Retinal pigment epithelial cell (primary cell): ENCODE results near the gene IMP3.
"Not testable (repeated sequence)": the region's sequence is repeated elsewhere in the genome, so short reads cannot be mapped to it uniquely, and the experiment has no call there.

Source experiments
- DNase-seq: peaks from one replicate; pipeline ENCODE4 v3.0.0-alpha.2; 2010; ENCODE audit warnings: low read depth
- H3K4me3 ChIP-seq: 2 replicates; pipeline ENCODE4 v1.5.1; 2011; ENCODE audit warnings: mild to moderate bottlenecking, low read length, control low read depth, moderate library complexity
- TF ChIP-seq, protein P1 (sequence below): conservative IDR thresholded peaks from 2 replicates; pipeline ENCODE4 v1.5.1; 2011; ENCODE audit warnings: low read depth, low read length, control low read depth, inconsistent platforms

The IMP3 gene

DNA sequence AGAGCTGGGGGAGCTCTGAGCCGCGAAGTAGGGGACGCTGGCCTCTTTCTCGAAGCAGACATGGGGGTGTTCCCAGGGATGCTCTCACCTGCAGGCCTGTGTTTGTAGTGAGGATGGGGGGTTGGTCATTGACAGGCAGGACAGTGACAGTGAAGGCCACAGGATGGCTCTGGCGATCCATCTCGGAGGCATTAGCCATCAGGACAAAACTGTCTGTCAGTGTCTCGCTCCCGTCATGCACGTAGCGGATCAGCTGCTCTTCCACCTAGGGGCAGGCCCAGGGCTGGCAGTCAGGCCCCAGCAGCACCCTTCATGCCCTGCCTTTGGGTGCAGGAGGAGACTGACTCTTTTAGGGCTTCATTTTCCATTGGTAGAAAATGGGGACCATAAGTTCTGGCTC lies 44.6 kb upstream of the IMP3 start:
- TF ChIP-seq, protein P1, sequence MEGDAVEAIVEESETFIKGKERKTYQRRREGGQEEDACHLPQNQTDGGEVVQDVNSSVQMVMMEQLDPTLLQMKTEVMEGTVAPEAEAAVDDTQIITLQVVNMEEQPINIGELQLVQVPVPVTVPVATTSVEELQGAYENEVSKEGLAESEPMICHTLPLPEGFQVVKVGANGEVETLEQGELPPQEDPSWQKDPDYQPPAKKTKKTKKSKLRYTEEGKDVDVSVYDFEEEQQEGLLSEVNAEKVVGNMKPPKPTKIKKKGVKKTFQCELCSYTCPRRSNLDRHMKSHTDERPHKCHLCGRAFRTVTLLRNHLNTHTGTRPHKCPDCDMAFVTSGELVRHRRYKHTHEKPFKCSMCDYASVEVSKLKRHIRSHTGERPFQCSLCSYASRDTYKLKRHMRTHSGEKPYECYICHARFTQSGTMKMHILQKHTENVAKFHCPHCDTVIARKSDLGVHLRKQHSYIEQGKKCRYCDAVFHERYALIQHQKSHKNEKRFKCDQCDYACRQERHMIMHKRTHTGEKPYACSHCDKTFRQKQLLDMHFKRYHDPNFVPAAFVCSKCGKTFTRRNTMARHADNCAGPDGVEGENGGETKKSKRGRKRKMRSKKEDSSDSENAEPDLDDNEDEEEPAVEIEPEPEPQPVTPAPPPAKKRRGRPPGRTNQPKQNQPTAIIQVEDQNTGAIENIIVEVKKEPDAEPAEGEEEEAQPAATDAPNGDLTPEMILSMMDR = no peak
- no peak overlapping the region for H3K4me3 ChIP-seq

DNA sequence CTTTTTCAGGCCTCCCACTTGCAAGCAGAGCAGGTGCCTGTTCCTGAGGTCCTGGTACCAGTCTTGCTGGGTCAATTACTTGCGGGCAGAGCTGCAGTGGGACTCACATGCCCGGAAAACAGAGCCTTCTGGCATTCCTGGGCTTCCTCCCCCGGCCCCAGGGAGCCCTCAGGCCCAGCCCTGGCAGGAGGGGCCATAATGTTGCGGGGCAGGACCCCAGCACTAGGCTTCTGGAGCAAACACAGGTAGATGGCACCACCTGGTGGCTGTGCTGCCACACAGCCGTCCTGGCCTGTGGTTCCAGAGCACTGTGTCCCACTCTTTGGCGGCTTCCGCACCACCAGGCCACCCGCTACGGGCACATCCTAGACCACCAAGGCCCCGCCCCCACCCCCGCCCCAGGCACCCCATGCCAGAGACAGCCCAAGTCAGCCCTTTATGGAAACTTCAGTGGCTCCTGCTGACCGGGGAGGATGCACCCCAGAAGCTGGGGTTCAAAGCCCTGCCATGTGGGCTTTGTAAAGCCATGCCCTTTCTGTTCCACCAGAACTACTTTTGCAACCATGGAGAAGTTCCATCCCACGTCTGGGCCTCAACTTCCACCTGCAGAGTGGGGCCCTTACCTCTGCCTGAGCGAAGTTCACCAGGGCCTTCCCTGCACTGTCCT lies 43.8 kb upstream of the IMP3 start:
- TF ChIP-seq, protein P1 = peak; percentile 78
- DNase-seq, H3K4me3 ChIP-seq: not testable (repeated sequence)

More for the DNA sequence above, 44.6 kb upstream of the IMP3 start:
- no peak for DNase-seq

DNA sequence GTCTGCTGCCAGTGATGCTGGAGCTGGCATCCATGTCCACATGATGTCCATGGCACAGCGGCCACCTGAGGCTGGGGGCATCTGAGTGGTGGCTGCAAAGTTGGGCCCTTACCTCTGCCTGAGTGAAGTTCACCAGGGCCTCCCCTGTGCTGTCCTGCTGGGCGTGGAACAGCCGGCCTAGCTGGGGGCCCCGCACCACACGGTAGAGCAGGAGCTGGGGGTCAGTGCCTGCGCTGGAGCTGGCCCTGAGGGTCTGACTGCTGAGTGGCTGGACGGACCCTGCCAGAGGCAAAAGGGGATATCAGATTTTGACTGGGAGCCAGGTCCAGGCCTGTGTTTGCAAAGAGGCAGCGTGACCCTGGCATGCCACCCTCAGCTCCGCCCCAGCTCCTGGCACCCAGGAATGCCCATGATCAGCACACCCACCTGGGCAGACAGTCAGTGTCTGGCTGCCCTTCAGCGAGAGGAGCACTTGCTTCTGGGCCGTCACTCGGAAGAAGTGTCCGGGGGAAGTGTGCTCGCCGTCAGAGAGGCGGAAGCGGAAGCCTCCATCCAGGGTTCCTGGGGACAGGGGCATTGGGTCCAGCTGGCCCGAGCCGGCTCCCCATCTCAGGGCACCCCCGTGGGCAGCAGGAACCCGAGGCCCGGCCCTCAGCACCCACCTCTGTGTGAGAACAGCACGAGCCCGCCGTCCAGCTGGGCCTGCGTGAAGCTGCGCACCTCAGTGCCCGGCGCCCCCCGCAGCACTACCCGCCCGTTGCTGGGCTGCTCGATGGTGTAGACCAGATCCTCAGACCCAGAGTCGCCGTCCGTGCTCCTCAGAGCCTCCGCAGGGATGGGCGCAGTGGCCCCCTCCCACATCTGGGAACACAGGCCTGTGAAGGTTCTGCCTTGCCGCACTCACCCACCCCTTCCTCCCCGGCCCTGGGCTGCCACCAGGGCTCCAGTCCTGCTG lies 42.4 kb upstream of the IMP3 start:
- TF ChIP-seq, protein P1 = no peak
- H3K4me3 ChIP-seq = no peak overlapping the region
- DNase-seq = no peak

- no peak for DNase-seq
- TF ChIP-seq, protein P1 = no peak
- no peak overlapping the region for H3K4me3 ChIP-seq
Observed at GRCh38 chr15:75680007-75680789, 40.2 kb upstream of the IMP3 start.

GRCh38 chr15:75678324-75678690 lies 38.3 kb upstream of the IMP3 start:
- DNase-seq, H3K4me3 ChIP-seq: not testable (repeated sequence)

- H3K4me3 ChIP-seq = no peak overlapping the region
- TF ChIP-seq, protein P1 = no peak
- DNase-seq = no peak
Observed at GRCh38 chr15:75677465-75678323, 37.7 kb upstream of the IMP3 start.
